Endodermal cell (in vitro differentiated cells): Measurements from ENCODE around the gene KLRB1. TPM values are rescaled to one million over a fixed set of nuclear protein-coding genes. Genes with fewer than 3 reads are reported as not detected.
"Not testable (repeated sequence)": the region's sequence is repeated elsewhere in the genome, so short reads cannot be mapped to it uniquely, and the experiment has no call there.

Experiments used
- DNase-seq: peaks from one replicate; pipeline ENCODE4 v3.0.0-alpha.2; 2017
- H3K27ac ChIP-seq: 2 replicates; pipeline ENCODE4 v1.5.1; 2013; ENCODE audit warnings: mild to moderate bottlenecking, low read depth, low read length, moderate library complexity
- H3K27me3 ChIP-seq: 2 replicates; pipeline ENCODE4 v1.6.1; 2013; ENCODE audit warnings: mild to moderate bottlenecking, low read length, moderate library complexity; ENCODE audit not compliant: insufficient read depth, control insufficient read depth, poor library complexity, severe bottlenecking
- H3K36me3 ChIP-seq: 2 replicates; pipeline ENCODE4 v1.7.0; 2013; ENCODE audit warnings: mild to moderate bottlenecking, low read length, moderate library complexity; ENCODE audit not compliant: control insufficient read depth, insufficient read depth
- H3K4me1 ChIP-seq: one replicate; pipeline ENCODE4 v1.7.0; 2013; ENCODE audit warnings: low read length; ENCODE audit not compliant: control insufficient read depth, insufficient read depth
- H3K4me3 ChIP-seq: 2 replicates; pipeline ENCODE4 v1.5.1; 2013; ENCODE audit warnings: mild to moderate bottlenecking, low read length, moderate library complexity
- H3K9ac ChIP-seq: 2 replicates; pipeline ENCODE4 v1.6.1; 2013; ENCODE audit warnings: mild to moderate bottlenecking, low read length, moderate library complexity; ENCODE audit not compliant: poor library complexity, severe bottlenecking; ENCODE audit errors: extremely low read depth
- H3K9me3 ChIP-seq: 2 replicates; pipeline ENCODE4 v1.6.1; 2013; ENCODE audit warnings: mild to moderate bottlenecking, low read length, moderate library complexity; ENCODE audit not compliant: control insufficient read depth
- H3K27ac Mint-ChIP-seq: 2 replicates; pipeline ENCODE4 v1.8.0; 2020; ENCODE audit warnings: mixed read lengths
- H3K27me3 Mint-ChIP-seq: 2 replicates; pipeline ENCODE4 v1.8.0; 2021; ENCODE audit warnings: mild to moderate bottlenecking, mixed read lengths; ENCODE audit not compliant: insufficient read depth
- H3K36me3 Mint-ChIP-seq: 2 replicates; pipeline ENCODE4 v1.8.0; 2020; ENCODE audit warnings: low read depth, mixed read lengths
- H3K4me1 Mint-ChIP-seq: 2 replicates; pipeline ENCODE4 v1.8.0; 2020; ENCODE audit warnings: mixed read lengths
- H3K4me3 Mint-ChIP-seq: 2 replicates; pipeline ENCODE4 v1.8.0; 2020; ENCODE audit warnings: mild to moderate bottlenecking, moderate library complexity, mixed read lengths
- H3K9me3 Mint-ChIP-seq: 2 replicates; pipeline ENCODE4 v1.8.0; 2020; ENCODE audit warnings: mild to moderate bottlenecking, mixed read lengths
- WGBS, 2 experiments: methylation state at CpG; one replicate each; pipeline versions ENCODE4 v1.1.5 to v1.1.7; 2013; ENCODE audit warnings: missing lambda C conversion rate in 2 of 2, mixed read lengths in 1 of 2; ENCODE audit not compliant: insufficient coverage in 1 of 2, insufficient read length in 1 of 2; 5-methylcytosine and 5-hydroxymethylcytosine counted together
- total RNA-seq, 2 donors: library from RNA; stranded (reverse); fragmentation: NEBNext Ultra II Directional in 1 of 2; extraction: Animal tissue kit (Norgen Biotek cat#: 25700) in 1 of 2; gene quantifications; 2 replicates in 1 of 2; 3 replicates in 1 of 2; pipeline ENCODE4 v1.2.1, GENCODE V29; 2021
- TF ChIP-seq, protein P1 (sequence below): fragments of 200-600 bp; sonication (generic); conservative IDR thresholded peaks from 2 replicates; pipeline ENCODE4 v1.5.0; 2021; ENCODE audit warnings: antibody characterized with exemption, mild to moderate bottlenecking

KLRB1 gene
- total RNA-seq, 2 donors from 2014 or later, result not detected

DNA sequence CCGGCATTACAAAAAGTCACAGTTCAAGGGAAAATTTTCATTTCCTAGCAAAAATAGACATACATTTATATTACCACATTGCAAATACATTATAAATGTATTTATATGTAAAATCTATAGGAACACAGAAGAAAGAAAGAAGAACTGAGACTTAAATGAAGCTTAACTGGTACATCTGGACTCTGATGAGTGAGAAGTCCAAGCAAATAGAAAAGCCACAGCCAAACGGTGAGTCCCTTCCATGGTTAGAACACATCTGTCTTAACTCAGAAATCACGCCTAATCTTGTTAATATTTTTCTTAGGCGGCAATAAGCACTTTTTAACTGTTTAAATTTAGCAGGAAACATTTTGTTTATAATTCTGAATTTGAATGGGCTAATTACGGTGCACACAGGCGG, 9.4 kb upstream of the KLRB1 start:
- WGBS, 2 experiments, result 88 to 94% methylated on average over 5 to 6 of the region's 6 CpGs

DNA sequence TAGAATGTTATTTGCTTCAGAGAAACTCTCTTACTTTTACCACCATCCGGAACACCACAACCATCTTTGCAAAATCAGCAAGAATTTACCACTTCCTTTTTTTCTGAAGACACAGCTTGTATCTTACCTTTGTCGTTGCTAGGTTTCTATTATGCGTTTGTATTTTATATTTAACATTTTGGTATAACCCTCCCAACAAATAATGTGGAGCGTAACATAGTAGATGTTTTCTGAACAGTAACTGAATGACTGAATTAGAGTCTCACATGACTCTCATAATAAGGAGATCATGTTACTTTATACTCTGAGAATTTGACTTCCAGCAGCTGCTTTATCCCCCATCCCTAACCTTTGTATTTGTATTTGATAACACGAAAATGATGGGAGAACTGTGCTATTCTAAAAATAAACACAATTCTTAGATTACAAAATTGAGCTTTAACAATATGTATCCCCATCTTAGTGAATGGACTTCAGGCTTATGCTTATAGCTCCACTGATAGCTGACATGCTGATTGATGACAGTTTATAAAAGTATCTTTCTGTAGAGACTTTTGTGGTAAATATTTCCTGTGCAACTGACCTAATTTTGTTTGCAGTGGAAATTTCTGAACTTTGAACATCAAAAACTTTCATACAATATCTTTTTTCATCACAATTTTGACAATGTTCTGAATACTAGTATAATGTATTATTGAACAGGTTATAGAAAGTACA, 7.9 kb upstream of the KLRB1 start:
- WGBS, 2 experiments, result 98% methylated on average over 3 of the region's 5 CpGs; no CpG with 5 or more reads in 1 of the 2 experiments
- TF ChIP-seq, protein P1, sequence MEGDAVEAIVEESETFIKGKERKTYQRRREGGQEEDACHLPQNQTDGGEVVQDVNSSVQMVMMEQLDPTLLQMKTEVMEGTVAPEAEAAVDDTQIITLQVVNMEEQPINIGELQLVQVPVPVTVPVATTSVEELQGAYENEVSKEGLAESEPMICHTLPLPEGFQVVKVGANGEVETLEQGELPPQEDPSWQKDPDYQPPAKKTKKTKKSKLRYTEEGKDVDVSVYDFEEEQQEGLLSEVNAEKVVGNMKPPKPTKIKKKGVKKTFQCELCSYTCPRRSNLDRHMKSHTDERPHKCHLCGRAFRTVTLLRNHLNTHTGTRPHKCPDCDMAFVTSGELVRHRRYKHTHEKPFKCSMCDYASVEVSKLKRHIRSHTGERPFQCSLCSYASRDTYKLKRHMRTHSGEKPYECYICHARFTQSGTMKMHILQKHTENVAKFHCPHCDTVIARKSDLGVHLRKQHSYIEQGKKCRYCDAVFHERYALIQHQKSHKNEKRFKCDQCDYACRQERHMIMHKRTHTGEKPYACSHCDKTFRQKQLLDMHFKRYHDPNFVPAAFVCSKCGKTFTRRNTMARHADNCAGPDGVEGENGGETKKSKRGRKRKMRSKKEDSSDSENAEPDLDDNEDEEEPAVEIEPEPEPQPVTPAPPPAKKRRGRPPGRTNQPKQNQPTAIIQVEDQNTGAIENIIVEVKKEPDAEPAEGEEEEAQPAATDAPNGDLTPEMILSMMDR, result no peak
- Mint-ChIP-seq H3K27ac (no peak overlapping the region), H3K27me3 (no peaks in the 10 kb centered on the region), H3K9me3 (peaks cover 11% of the 10 kb centered on the region), H3K4me1 (no peaks in the 10 kb centered on the region), H3K4me3 (no peak overlapping the region), H3K36me3 (no peaks in the 10 kb centered on the region)
- Histone ChIP-seq H3K4me3 (no peak overlapping the region), H3K27me3 (no peaks in the 10 kb centered on the region), H3K27ac (no peak overlapping the region), H3K4me1 (no peaks in the 10 kb centered on the region), H3K9me3 (peaks cover 2% of the 10 kb centered on the region), H3K36me3 (no peaks in the 10 kb centered on the region), H3K9ac (no peak overlapping the region)
- DNase-seq, result no peak

More for the DNA sequence above, 9.4 kb upstream of the KLRB1 start:
- H3K4me3 Mint-ChIP-seq, result no peak overlapping the region
- H3K4me3 ChIP-seq, result no peak overlapping the region
- H3K9me3 ChIP-seq, result no peaks in the 10 kb centered on the region
- H3K4me1 Mint-ChIP-seq, result no peaks in the 10 kb centered on the region
- no peaks in the 10 kb centered on the region for H3K4me1 ChIP-seq
- no peaks in the 10 kb centered on the region for H3K36me3 ChIP-seq
- TF ChIP-seq, protein P1, result no peak
- no peaks in the 10 kb centered on the region for H3K9me3 Mint-ChIP-seq
- no peak overlapping the region for H3K27ac Mint-ChIP-seq
- H3K27me3 ChIP-seq, result no peaks in the 10 kb centered on the region
- no peaks in the 10 kb centered on the region for H3K27me3 Mint-ChIP-seq
- H3K36me3 Mint-ChIP-seq, result no peaks in the 10 kb centered on the region
- DNase-seq, result no peak
- H3K9ac ChIP-seq, result no peak overlapping the region
- no peak overlapping the region for H3K27ac ChIP-seq

DNA sequence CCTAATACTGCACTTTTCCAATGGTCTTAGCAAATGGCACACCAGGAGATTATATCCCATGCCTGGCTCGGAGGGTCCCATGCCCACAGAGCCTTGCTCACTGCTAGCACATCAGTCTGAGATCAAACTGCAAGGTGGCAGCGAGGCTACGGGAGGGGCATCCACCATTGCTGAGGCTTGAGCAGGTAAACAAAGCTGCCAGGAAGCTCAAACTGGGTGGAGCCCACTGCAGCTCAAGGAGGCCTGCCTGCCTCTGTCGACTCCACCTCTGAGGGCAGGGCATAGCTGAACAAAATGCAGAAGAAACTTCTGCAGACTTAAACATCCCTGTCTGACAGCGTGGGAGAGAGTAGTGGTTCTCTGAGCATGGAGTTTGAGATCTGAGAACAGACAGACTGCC, 2.9 kb upstream of the KLRB1 start:
- H3K4me1 Mint-ChIP-seq, H3K4me1 ChIP-seq: not testable (repeated sequence)
- 92 to 94% methylated on average over 4 to 5 of the region's 5 CpGs for WGBS, 2 experiments

More for the DNA sequence above, 2.9 kb upstream of the KLRB1 start:
- not testable (repeated sequence) for H3K27ac ChIP-seq, H3K9ac ChIP-seq, DNase-seq, H3K36me3 ChIP-seq, H3K27me3 Mint-ChIP-seq, H3K4me3 ChIP-seq, H3K27ac Mint-ChIP-seq, H3K36me3 Mint-ChIP-seq, H3K4me3 Mint-ChIP-seq, H3K9me3 ChIP-seq, H3K27me3 ChIP-seq
- peaks cover 29% of the 10 kb centered on the region for H3K9me3 Mint-ChIP-seq
